Activated gamma-delta T cell (primary cell): Measurements from ENCODE around the gene AUNIP.

Experiments
- DNase-seq: peaks from one replicate; lab custom pipeline; 2025; lab: John Stamatoyannopoulos, UW
- total RNA-seq, 2 donors: gene quantifications; one replicate each; lab custom pipeline; 2026; lab: John Stamatoyannopoulos, UW

AUNIP gene, protein sequence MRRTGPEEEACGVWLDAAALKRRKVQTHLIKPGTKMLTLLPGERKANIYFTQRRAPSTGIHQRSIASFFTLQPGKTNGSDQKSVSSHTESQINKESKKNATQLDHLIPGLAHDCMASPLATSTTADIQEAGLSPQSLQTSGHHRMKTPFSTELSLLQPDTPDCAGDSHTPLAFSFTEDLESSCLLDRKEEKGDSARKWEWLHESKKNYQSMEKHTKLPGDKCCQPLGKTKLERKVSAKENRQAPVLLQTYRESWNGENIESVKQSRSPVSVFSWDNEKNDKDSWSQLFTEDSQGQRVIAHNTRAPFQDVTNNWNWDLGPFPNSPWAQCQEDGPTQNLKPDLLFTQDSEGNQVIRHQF
- total RNA-seq = 0 to 0.92 reads per million in 2 donors

DNA sequence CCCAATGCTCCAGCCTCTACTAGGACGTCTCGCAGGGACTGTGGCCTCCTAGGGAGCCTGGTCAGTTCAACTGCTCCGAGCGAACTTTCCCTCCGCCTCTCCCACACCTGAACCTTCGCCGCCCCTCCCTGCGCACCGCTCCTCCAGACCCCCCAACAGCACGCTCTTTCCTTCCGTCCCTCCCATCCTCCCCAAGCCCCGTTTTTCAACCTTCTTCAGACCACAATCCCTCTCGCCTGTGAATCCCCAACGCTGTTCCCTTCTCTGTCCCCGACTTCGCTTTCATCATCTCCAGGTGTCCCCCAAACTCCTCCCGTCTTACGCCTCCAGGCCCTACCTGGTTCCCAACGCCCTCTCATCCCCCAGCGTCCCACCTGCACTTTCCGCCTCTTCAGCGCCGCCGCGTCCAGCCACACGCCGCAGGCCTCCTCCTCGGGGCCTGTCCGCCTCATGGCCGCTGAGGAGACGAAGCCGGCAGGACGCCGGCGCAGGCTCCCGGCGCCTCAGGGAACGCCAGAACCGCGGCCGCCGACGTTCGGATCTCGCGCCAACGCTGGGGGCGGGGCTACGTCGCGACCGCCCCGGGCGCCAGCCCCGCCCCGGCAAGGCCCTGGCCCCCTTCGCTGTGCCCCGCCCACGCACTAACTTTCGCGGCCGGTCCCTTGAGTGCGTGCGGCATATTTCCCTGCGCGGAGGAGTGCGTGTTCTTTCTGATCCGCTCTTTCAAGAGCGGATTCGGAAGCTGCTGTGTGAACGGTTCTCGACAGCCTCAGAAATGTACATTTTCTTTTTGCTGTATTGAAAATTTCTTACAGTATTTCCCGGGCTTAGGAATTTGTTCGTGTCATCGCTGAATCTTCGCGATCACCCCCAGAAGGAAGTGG lies at the start of gene AUNIP:
TSS of gene AUNIP (minus strand) at position 552 of the 884 bp plus-strand sequence. CDS start at position 452, 100 bp downstream.
- DNase-seq = peak; percentile 74

DNA sequence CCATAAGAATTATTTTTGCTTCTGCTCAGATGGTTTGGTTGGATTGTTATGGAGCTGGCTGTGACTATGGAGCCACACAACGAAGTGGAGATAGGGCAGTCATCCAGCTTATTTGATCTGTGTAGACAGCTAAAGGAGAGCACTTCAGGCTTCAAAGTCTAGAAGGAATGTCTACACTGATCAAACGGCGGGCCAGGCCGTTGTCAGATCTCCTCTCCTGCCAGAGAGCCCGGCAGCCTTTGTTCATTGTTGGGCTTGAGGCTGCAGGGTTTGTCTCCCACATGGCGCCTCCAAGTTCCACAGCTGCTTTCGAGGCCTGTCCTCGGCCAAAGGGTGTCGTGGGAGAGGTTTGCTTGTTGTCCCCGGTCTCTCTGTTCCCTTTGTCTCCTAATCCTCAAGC lies 49.8 kb upstream of the AUNIP start:
- no peak for DNase-seq

DNA sequence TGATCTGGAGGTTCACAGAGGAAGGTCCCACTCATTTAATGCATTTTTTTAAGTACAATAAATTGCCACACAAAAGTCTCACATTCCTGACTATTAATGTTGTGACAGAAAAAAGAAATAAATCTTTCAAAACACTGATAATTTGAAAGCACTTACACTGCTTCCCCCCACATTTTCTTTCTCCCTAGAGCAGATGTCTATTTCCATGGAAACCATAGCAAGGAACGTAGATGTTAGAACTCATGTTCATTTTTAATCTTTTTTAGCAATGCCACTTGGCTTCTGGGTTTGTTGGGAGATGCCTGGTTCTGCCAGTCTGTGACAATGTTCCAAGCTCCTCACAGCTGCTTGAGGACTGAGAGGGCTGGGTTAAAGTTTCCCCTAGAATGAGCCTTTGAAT lies 48.9 kb upstream of the AUNIP start:
- no peak for DNase-seq

DNA sequence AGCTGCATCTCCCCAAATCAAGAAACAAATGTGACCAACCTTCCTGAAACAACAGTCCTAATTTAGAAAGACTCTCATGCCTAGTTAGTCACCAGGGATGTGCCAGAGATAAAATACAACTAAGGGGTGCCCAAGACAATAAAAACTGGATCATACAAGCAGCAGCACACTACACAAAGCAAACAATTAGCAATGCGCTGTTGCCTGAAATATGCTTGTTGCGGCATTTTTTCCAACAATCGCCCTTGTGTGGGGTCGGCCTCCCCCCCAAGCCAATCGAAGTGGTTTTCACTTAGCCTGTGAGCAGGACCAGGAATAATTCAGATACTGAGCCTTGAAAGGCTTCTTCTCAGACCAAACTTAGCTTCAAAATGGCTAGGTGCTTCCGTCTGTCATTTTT lies 48.3 kb upstream of the AUNIP start:
- DNase-seq = no peak

DNA sequence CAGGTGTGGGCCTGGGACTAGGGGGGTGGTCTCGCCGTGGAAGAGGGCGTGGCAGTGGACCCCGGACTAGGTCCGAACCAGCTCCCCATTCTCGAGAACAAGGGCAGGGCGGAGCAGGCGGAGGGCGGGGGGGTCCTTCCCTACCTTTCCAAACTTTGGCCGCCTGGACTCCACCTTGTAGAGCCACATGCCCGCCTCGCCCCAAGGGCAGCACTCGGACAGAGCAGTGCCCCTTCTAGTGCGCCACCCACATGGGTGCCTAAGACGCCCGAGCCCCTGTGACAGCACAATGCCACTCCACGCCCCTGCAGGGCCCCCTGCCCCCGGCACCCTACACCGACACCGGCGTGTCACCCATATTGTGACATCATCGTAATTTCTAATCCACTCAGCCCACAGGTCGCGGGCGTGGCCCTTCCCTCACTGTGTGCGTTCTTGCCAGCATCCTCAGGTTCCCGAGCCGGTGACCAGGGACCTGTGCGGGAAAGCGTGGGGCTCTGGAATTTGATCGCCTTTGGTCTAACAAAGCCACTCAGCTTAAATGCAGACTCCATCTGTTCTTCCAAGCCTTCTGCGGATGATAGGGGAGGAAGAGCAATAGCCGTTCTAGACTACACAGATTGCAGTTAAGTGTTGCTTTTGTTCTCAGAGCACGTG lies 47.5 kb upstream of the AUNIP start:
- no peak for DNase-seq

DNA sequence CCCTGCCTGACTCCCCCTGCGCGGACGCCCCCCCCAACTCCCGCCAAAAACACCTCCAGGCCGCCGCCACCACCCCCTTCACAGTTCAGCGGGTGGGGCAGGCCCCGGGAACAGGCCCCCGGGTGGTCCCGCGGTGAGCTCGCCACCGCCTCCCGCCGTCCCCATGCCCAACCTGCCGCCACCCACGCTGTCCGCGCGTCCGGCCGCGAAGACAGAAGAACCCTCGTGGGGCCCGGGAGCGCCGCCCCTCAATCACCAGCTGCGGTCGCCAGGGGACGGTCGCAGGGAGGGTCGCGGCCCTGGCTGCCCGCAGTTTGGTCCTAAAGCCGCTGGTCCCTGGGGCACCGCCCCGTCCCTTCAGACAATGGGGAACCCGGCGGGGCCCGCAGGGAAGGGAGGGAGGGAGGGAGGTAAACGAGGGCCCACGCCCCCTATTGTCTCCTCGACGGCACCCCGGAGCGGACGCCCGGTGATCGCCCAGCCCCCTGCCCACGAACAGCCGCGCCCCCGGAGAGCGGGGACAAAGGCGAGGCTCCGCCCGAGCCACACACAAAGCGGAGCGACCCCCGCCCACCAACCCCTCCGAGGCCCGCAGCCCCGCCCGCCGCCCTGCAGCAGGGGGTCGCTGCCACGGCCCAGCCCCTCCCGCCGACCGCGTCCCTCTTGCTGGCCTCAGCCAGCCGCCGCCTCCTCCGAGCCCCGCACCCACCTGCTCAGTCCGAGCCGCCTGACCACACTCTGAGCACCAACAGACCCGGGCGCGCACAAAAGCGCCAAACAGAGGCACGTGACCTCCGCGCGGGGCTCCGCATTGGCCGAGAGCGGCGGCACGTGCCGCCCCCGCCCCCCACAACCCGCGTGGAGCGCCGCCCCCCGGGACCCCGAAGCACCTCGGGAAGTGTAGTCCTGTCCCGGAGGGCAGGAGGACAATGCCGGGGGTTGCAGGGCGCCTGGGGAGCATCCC lies 46.7 kb upstream of the AUNIP start, which contains the start of gene STMN1:
TSS of gene STMN1 (minus strand) at position 740 of the 964 bp plus-strand sequence. CDS start 1,743 bp downstream, outside the sequence.
- peak; percentile 82 for DNase-seq

DNA sequence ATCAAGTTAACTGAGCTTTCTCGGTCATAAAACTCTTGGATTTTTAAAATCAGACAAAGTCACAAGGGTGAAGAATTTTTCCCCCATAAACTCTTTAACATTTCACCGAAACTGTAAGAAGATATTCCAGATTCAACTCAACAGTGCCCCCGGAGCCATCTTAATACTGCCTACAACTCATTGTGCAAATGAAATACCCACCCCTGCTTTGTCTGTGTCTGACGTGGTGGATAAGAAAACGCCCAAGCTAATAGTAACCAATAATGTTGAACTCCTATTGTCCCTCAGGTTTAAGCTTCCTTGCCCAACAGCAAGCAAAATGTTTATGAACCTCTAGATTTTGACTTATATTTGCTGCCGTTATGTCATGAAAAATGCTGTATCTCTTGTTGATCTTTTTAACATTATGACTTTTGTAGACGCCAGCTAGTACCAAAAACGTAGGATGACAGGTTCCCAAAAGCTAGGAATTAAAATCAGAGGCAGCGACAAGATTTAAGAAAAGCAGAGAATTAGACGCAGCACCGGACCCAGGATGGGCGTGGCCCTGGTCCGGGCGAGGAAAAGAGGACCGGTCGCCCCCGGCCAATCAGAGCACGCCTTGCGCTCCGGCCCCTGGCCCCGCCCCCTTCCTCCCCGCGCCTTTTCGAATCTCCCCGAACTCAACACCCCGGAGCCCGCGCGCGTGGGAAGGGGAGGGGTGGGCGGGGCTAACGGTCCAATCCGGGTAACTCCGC lies 45.9 kb upstream of the AUNIP start:
- peak; percentile 83 for DNase-seq

DNA sequence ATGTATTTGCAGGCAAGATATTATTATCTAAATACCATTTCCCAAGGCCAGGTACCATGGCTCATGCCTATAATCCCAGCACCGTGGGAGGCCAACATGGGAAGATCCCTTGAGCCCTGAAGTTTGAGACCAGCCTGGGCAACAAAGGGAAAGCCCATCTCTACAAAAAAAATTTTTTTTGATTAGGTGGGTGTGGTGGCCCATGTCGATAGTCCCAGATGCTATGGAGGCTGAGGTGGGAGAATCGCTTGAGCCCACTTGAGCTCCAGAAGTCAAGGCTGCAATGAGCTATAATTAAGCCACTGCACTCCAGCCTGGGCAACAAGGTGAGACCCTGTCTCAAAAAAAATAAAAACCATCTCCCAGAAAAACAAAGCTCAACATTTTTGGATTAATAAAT lies 44.7 kb upstream of the AUNIP start:
- DNase-seq = no peak

DNA sequence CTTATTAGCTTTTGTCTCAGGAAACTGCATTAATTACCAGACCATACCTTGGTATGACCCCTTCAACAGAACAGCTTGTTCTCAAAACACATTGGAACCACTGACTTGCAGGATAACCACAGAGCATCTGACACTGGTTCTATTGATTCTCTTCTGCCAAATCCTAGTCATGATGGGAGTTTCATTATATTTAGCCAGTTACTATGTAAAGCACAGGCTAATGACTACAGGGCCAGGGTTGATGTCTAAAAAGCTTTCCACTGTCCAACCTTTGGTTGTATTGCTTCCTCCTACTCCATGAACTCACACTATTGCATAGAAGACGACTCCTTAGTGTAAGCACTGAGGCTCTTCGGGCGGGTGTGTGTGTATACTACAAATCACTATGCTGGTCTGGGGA lies 43.2 kb upstream of the AUNIP start:
- DNase-seq = no peak

DNA sequence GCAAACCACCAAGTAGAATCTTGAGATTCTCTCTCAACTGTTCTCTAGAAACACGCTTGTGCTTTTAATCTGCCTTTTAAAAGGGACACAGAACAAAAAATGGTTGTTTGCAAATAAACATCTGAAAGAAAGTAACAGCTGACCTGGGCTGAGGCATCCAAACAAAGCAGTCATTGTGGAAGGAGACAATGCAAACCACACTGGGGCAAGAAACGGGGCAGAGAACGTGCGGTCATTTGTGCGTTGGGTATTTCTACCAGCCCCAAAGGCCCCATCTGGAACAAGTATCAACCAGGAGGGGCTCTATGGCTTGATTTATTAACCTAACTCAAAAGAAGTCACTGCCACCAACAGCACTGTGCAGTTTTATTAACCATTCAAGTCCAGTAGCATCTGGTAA lies 41.0 kb upstream of the AUNIP start:
- DNase-seq = no peak

DNA sequence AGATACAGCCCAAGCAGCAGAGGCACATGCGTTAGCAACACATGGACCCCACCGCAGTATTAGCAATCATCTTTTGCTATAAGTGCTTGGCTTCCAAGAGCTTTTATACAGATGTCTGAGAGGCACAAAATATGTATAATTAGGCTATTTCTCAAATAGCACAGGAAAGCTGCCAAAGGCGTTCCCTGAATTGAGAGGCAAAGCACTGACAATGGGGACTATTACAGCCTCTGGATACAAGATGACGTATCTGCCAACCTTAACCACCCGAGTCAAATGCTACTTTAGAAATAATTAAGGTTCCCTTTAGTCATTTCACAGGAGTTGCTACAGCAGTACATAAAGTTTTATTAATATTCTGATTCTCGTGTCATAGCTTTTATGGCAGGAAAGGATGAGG lies 40.5 kb upstream of the AUNIP start:
- DNase-seq = no peak

DNA sequence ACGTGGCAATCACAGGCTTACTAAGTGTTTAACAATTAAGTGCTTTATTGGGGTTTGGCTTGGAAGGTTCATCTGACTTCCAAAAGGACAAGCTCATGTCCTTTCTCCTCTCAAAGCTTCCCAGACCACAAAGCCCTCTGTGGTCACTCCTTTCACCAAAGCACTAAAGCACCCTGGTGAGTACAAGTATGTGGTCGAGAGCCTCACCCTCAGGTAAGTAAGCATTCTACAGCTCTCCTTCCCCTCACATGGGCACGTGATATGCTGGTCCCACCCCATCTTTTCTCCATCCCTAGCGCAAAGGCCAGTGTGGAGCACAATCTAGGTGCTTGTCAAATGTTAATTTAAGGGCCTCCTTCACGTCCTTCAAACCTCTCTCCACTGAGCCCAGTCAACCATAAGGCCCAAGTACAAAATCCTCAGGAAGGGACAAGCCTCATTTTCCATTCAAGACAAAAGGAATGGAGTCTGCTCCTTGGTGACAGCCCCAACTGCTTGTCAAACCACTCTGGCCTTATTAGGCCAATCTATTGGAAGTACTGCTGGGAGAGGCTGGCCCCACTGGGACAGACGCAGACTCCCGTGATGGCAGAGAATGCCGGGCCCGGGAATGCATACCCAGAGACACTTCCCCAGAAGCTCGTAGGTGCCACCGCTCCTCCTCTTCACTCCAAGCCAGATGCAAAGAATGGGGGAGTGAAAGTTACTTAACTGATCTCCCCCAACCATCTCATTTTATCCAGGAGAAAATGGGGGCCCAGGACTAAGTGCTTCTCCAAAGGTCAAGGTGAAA lies 39.2 kb upstream of the AUNIP start:
- no peak for DNase-seq

DNA sequence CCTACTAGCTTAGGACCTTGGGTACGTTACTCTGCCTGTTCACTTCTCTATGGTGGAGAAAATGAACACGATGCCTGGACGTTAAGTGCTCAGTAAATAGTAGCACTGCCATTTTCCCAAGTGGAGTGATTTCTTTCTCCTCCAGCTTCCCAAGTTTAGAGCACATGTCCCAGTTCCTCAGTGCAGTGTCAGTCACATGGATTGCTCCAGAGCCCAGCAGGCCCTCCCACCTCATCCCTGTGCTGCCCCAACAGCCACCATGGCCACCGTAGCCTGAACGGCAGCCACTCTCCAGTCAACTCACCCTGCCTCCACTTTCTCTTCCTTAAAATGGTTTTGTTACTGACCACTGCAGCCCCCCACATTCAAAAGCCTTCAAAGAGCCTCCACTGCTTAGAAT lies 38.5 kb upstream of the AUNIP start:
- DNase-seq = no peak

DNA sequence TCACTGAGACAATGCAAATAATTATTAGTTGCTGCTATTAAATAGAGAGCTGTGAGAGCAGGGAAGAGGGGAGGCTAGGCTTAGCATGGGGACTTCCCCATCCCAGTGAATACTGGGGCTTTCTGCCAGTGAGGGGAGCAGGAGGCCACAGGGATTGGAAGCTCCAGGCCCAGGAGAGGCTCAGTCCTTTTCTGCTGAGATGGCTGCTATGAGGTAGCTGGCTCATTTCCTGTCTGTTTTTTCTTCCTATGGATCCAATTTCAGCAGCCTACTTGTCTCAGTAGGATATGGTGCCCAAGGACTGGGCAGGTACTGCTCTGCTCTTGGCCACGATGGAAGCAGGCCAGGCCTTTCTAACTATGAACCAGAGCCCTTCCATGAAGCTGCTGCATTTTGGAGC lies 37.0 kb upstream of the AUNIP start:
- DNase-seq = no peak

DNA sequence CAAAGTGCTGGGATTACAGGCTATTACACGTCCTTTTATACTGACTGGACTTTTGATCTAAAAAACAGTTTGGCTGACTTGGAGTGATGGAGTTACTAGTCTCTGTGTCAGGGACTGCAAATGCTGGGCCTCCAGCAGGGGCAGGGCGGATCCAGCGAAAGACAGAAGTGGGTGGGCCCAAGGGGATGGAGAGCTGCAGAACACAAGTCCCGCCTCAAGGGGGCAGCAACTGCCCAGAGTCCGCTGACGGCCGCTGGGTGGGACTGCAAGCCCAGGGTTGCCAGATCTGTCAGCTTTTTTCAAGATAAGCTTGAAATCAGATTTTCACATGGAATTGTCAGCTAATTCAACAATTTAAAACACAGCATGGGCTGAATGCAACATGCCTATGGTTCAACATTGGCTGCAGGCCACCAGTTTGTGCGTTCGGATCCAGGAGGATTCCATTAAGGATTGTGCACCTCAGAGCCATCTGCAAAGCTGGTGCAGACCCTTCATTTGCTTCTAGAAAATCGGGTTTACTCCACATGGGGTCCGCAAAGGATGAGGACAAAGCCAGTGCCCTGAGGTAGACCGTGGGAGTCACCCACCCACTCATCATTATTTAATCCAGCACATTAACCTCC lies 36.2 kb upstream of the AUNIP start:
- DNase-seq = peak; percentile 63

DNA sequence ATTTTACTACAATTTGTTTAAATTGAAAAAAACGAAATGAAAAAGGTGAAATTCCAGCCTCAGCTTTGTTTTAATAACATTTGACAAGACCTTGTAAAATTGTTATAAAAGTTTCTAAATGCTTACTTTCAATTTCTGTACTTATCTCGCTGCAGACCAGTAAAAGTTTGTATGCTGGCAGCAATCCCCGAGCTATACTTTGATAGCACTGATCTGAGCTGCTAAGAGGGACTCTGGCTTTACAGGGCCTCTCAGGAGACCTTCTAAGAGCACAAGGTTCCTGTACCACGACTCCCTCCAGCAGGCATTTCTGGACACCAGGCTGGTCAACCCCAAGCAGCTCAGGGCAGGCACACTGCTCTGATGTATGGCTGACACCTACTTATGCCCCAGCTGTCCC lies 33.9 kb upstream of the AUNIP start:
- no peak for DNase-seq

DNA sequence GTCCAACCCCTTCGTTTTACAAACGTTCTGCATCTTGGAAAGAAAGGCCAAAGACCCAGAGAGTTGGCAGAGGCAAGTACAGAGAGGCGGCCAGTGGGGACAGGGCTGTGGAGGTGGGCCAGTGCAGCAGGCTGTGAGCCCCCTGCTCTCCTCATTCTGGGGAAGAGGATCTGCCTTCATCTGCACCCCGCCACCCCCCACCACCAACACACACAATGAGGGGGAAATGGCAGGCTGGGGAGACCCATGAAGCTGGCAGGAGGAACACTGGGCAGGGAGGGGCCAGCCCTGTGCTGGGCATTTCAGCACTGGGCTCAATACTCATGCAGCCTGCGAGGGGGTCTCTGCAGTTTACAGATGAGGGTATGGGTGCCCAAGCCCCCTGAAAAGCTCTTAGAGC lies 32.3 kb upstream of the AUNIP start:
- no peak for DNase-seq

DNA sequence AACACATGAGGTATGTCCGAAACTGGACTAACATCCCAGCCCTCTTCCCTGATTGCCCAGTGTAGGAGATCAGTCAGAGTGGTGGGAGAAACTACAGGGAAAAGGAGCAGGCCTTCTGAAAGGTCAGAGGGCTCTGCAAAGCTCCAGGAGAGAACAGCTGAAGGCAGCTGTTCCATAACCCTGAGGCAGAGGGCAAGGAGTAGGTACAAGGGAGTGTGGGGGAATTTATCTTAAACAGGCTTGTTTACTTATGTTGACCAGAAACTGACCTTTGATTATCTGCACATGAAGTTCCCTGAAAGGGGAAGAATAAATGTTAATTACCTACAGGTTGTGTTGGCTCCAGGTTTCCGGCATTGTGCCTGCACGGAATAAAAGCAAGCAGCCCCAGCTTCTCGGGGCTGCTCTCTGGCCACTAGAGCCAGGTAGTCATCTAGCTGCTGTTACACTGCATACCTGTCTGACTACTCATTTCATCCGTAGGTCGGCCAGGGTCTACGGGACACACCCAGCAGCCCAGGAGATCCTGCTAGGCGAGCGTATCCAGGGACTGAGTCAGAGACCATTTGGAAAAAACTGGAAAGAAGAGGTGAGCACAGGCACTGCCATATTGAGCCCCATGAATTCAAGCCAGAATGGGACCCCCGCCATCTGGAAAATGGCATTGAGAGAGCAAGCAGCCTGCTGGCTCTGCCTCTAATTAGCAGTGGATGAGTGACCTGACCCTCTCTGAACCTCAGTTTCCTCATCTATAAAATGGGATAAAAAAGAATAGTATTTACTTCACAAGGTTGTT lies 31.2 kb upstream of the AUNIP start:
- no peak for DNase-seq
